C4-2B (cell line): ENCODE data around the gene SYP.
A peak's percentile ranks its signal among the peaks of the same experiment; 100 is the strongest.
"Not testable (repeated sequence)": the region's sequence is repeated elsewhere in the genome, so short reads cannot be mapped to it uniquely, and the experiment has no call there.

Source experiments
- H3K27ac ChIP-seq: fragments of 450-650 bp; 2 replicates; pipeline ENCODE4 v1.5.1; 2017
- ZFX ChIP-seq: fragments of 450-650 bp; IDR thresholded peaks from 2 replicates; pipeline ENCODE4 v1.6.1; 2017
- TF ChIP-seq, protein P1 (sequence below): fragments of 450-650 bp; conservative IDR thresholded peaks from 2 replicates; pipeline ENCODE4 v1.5.1; 2017; ENCODE audit warnings: mild to moderate bottlenecking

SYP gene

DNA sequence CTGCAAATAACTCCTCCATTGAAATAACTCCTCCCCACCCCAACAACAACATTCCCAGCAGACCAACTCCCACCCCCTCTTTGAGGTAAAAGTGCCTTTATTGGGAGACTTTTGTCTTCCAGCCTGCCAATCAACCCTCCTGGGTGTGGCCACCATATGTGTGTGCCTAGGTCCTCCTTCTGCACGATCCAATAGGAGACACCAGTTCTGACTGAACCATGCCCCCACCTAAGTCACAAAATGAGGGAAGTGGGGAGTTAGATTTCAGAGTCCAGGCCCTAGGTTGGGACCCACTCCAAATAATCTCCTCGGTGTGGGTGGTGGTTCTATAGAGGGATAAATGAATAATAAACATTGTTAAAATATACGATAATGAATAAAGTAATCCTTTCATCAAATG is 25.3 kb downstream of the SYP start:
- H3K27ac ChIP-seq: no peak overlapping the region
- TF ChIP-seq ZFX: no peak
- TF ChIP-seq, protein P1, sequence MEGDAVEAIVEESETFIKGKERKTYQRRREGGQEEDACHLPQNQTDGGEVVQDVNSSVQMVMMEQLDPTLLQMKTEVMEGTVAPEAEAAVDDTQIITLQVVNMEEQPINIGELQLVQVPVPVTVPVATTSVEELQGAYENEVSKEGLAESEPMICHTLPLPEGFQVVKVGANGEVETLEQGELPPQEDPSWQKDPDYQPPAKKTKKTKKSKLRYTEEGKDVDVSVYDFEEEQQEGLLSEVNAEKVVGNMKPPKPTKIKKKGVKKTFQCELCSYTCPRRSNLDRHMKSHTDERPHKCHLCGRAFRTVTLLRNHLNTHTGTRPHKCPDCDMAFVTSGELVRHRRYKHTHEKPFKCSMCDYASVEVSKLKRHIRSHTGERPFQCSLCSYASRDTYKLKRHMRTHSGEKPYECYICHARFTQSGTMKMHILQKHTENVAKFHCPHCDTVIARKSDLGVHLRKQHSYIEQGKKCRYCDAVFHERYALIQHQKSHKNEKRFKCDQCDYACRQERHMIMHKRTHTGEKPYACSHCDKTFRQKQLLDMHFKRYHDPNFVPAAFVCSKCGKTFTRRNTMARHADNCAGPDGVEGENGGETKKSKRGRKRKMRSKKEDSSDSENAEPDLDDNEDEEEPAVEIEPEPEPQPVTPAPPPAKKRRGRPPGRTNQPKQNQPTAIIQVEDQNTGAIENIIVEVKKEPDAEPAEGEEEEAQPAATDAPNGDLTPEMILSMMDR: no peak

DNA sequence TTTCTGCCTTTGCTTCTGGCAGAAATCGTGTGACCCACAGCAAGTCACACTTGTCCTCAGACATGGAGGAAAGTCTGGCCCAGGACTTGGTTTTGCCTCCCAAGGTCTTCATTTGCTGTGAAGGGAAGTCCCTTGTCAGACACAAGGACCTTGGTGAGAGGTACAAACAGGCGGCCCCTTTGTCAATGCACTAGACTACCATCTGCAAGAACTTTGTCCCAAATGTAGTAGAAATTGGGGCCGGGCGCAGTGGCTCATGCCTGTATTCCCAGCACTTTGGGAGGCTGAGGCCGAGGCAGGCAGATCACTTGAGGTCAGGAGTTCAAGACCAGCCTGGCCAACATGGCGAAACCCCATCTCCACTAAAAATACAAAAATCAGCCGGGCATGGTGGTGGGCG is 26.4 kb downstream of the SYP start:
- not testable (repeated sequence) for H3K27ac ChIP-seq

DNA sequence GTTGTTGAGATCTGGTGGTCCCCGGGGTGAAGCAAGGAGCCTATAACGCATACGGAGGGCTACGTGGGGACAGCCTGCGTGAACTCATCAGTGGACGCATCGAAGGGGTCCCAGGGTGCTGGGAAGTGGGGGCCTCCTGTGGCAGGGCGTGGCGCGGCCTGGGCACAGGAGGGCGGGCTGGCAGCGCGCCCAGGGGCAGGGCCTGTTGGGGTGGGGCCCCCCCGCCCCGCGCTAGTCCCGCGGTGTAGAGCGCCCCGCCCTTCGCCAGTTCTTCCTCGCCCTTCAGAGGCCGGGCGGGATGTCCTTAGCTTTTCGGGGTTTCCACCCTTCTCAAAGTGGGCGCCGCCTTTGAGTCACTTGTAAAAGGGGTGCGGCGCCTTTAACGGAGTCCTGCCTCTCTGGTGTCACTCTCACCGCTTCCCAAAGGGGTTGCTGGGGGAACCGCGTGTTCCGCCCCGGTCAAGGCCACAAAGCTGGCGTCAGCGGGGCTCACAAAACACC is 27.7 kb downstream of the SYP start:
- no peak for TF ChIP-seq ZFX
- TF ChIP-seq, protein P1: no peak
- peak overlapping the region; percentile 45 for H3K27ac ChIP-seq

DNA sequence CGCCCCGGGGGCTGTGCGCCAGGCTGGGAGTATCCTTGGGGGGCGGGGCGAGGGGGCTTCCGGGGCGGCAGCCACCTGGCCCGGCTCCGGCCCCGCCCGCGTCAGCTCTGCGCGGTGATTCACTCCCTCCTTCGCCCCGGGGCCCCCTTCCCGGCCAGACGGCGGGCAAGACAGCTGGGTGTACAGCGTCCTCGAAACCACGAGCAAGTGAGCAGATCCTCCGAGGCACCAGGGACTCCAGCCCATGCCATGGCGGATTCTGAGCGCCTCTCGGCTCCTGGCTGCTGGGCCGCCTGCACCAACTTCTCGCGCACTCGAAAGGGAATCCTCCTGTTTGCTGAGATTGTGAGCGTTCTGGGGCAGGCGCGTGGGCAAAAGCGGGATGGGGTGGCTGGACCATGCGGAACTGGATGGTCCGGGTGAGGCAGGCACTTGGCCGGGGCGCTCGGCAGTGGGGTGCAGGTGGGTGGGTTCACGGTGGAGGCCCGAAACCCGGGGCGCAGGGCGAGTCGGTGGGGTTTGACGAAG is 28.2 kb downstream of the SYP start, which contains the start of gene PLP2:
TSS of gene PLP2 (plus strand) at position 147 of the 528 bp plus-strand sequence. CDS start at position 250, 103 bp downstream.
- TF ChIP-seq, protein P1: no peak
- TF ChIP-seq ZFX: no peak
- H3K27ac ChIP-seq: peak within 1 kb of the TSS; percentile 45

DNA sequence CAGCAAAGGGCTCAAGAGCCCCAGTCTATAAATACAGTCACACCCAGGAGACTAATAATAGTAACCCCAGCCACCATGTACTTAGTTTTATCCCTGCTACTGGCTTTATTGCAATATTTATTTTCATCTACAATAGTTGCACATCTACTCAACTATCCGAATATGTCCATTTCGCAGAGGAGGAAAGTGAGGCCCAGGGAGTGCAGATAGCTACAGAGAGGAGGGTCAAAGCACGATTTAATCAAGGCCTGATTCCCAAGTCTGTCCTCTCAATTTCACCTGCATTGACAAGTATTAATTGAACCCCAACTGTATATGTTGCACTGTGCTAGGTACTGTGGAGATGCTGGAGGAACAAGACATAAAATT is 32.3 kb downstream of the SYP start:
- no peak overlapping the region for H3K27ac ChIP-seq
- no peak for TF ChIP-seq ZFX
- TF ChIP-seq, protein P1: no peak

DNA sequence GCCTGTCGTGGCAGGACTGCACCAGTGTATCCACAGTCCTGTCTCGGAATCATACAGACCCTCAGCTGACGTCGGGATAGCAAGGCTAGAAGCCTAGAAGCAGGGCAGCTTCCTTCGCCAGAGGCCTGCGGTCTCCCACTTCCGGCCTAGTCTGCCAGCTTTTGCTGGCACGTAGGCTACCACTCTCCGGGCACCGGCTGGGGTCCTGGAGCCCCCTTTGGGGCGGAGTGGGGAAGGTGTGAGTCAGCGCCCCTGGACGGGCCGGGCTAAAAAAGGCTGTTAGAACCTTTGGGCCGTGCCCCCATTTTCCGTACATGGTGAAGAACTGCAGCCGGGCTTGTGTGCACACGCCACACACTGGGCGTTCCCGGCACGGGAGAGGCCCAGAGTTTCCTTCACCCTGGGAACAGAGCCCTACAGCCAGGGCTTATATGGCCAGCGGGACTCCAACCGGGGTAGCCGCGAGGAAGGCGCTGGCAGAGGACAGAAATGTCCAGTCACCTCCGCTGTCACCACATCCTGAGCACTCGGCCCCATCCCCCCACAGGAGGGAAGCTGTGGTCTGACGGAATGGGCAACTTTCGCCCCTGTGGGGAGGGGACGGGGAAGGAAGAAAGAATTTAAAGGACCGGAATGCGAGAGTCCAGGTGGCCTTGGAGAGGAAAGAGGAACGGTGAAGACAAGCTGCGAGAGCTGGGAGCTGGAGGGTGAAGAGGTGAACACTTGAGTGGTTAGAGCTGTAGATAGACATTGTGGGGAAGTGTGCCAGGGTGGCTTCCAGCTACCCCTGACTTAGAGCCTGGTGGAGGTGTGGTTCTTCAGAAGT is 32.9 kb downstream of the SYP start:
- H3K27ac ChIP-seq: no peak overlapping the region
- TF ChIP-seq, protein P1: no peak
- no peak for TF ChIP-seq ZFX

DNA sequence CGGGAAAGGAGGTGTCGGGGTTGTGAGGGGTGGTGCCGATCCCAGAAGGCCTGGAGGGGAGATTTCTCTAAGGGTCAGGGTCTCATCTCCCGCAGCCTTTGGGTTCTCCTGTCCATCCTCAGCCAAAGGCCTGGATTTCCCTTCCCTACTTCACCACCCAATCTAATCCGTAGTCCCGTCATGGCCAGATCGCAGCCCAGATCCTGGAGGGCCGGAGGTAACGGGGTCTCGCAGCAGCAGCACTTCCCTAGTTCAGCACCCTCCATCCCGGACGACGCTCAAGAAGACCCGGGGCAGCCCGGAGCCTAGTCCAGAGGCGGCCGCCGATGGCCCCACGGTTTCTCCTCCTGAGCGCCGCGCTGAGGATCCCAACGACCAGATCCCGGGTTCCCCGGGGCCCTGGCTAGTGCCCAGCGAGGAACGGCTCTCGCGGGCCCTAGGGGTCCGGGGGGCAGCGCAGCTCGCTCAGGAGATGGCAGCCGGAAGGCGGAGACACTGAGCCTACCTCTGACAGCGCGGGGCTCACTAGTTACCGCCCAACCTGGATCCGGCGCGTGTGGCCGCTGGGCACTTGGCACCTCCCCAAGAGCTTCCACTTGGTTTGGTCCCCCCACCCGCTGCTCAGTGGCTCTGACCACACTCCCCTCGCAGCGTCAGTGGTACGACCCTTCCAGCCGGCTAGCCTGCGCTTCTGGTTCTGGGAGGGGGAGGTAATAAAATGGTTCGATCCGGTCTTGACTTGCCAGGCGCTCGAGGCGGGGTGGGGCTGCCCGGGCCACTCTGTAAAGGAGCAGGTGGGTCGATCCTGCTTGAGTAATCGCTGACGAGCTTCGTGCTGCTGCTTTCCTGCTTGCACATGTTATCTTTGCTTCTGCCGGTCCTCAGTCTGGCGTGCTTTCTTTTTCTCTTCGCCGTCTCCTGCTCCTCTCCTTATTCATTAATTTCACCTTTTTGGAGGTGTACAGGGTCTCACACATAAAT is 33.8 kb downstream of the SYP start:
- no peak overlapping the region for H3K27ac ChIP-seq
- no peak for TF ChIP-seq ZFX
- TF ChIP-seq, protein P1: no peak
